Suppressor macrophage treated with lipopolysaccharide for 1 hour (primary cell): ENCODE data around the gene TRPC4AP.

Experiments
- DNase-seq, 3 donors: peaks; one replicate each; pipeline ENCODE4 v3.0.0-alpha.2; 2020 to 2022

TRPC4AP gene

DNA sequence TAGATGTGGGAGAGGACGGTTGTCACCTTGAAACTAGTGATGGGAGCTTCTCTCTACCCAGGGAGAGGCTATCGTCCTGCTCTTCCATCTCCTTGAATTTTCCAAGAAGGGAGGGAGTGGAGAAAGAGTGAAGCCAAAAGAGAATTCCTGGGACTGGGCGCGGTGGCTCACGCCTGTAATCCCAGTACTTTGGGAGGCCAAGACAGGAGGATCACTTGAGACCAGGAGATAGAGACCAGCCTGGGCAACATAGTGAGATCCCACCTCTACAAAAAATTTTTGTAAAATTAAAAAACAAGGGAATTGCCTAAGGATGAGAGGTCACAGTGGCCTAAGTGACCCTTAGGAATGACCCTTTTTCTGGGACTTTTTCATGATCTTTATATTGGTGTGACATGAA lies 128.1 kb downstream of the TRPC4AP start:
- DNase-seq, result no peak

DNA sequence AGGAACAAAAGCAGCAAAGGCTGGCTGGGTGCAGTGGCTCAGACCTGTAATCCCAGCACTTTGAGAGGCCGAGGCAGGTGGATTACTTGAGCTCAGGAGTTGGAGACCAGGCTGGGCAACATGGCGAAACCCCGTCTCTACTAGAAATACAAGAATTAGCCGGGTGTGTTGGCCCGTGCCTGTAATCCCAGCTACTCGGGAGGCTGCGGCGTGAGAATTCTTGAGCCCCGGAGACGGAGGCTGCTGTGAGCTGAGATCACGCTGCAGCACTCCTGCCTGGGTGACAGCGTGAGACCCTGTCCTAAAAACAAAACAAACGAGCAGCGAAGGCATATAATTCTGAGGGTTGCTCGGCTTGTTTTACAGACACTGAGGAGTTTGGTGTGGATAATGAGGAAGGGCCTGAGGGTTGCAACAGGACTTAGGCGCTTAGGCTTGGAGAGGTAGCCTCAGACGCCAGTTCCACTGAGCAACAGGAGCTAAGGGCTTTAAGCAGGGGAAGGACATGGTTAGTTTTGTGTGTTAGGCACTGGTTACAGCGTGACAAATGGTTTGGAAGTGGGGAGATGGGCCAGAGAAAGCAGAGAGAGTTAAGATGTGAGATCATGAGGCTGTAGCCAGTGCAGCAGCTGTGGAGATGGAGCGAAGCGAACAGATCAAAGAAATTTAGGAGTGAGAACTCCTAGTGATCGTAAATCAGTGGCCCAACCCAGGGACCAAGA lies 135.7 kb downstream of the TRPC4AP start:
- DNase-seq, result no peak

DNA sequence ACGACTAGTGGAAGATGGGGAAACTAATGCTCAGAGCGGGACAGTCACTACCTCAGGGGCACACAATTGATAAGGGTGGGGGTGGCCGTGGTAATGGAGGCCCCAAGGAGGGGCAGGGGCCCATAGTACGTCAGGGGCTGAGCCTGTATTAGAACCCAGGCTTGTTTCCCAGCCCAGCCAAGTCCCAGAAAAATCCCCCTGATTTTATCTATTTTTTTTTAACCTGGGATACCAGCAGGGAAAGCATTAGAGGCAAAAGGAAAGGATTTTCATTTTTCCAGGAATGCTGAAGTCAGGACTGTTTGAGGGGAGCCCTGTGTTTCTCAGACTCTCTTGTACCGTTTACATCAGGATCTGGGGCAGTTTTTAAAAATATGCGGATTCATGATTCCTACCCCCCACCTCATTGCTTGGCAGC lies 136.6 kb downstream of the TRPC4AP start:
- DNase-seq, result no peak

DNA sequence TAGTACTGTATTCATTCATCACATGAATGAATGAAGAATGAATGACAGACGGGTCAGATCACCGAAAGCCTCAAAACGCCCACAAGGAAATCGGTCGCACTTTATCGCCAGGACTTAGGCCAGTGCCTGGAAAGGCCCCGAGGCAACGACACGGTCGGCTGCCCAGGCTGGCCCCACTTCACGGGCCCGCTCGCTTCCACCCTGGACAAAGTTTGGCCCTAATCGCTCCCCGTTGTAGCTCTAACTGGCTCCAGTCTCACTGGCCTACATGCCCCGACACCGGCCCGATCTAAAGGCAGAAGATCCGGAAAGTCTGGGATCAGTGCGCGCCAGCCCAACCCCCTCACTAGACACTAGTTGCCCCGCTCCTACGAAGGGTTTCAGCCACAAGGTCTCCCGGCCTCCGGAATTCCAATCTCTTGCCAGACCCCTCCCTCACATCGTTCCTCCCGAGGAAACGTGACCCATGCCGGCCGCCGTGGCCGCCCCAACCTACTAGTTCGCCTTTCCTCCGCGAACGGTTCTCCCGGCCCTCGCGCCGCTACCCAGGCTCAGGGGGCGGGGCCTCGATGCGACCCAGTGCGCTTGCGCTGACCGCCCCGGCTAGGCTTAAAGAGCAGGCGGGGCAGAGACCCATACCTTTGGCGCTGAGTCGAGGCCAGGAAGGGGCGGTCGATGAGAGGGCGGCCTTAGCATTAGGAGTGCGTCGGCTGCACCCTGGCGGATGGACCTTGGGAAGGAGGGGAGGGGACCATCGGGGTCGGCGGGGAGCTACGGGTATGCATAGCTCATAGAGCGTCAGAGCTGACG lies 137.2 kb downstream of the TRPC4AP start, which contains the start of the genes GSS and MYH7B:
Gene GSS (minus strand): TSS at position 576 of the 810 bp plus-strand sequence. CDS start 3,954 bp downstream, outside the sequence.
Gene MYH7B (plus strand): TSS at position 638 of the 810 bp plus-strand sequence. CDS start 22,138 bp downstream, outside the sequence.
- peak; percentile 96 to 98 (median 97) for DNase-seq

DNA sequence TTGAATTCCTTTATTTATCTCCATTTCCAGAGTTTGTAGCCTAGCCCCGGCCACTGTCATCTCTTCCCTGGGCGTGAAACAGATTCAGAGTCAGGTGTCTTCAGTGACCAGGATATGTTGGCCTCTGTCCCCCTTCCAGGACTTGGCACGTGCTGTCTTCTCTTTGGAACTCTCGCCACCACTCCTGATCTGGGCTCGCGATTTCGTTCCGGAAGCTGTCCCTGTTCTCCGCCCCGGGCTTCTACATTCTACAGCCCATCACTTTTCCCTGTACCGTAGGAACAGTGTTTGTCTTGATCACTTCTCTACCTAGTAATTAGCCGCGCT lies 137.7 kb downstream of the TRPC4AP start:
- DNase-seq, result peak in 1 of 3 donors; percentile 48

DNA sequence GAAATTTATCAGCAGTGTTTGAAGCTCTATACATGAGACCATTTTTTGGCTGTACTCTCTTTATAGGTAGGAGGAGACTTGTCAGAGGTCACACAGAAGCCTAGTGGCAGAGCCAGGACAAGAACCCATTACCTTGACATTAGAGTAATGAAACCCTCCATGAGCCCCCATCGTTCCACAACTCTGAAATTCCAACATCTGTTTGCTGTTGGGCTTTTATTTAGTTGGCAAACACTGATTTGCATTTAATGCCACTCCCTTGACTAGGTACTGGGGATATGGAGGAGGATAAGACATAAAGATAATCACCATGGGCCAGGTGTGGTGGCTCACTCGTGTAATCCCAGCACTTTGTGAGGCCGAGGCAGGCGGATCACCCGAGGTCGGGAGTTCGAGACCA lies 138.6 kb downstream of the TRPC4AP start:
- no peak for DNase-seq

DNA sequence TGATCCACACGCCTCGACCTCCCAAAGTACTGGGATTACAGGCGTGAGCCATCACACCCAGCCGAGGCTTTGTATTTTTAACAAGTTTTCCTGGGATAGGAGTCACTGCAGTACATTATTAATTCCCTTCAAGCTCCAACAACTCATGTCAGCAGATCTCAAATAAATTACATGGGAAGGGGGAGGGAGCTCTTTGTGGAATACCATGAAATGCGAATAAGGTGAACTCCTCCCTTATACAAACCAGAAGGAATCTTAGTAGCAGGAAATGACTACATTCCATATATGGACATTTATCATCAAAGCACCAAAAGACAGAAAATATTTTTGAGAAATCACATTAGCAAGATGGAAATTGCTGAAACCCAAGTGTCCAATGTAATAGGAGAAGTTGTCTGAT lies 139.9 kb downstream of the TRPC4AP start:
- no peak for DNase-seq
